ENCODE measurements around the gene METTL17. TPM values are rescaled to one million over a fixed set of nuclear protein-coding genes. Genes with fewer than 3 reads are reported as not detected.

The METTL17 gene
- total RNA-seq, 1 donor: 34.5 TPM

DNA sequence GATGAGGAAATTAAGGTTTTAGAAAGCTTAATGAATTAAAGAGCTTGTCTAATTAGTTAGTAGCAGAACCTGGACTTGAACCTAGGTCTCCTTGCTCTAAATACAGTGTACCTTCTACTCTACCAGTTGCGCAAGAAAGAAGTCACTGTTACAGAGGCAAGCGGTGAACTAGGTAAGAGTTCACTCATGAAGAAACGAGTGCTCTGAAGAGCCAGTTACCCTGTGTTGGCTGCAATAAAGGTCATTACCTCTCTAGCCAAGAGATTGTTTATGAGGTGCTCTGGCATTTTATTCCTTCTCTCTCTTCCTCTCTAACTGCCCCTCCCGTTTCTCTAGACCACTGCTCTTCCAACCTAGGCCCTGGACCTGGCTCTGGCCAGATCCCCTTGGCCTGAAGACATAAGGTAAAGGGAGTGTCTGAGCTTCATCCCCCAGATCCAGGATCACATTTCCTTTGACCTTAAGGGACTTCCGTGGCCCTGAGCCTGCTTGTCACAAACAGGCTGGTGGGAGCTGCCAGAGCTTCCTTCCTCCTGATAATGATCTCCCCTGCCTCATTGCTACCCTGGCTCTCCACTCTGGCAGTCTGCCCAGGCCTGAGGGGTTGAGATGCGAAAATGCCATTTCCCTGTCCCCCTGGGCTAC is 54.3 kb downstream of the METTL17 start:
- H3K4me3 ChIP-seq (ENCODE audit: low read depth, low read length): no peak overlapping the region
- no peak for DNase-seq (ENCODE audit: low read depth)
- TF ChIP-seq, protein P1, sequence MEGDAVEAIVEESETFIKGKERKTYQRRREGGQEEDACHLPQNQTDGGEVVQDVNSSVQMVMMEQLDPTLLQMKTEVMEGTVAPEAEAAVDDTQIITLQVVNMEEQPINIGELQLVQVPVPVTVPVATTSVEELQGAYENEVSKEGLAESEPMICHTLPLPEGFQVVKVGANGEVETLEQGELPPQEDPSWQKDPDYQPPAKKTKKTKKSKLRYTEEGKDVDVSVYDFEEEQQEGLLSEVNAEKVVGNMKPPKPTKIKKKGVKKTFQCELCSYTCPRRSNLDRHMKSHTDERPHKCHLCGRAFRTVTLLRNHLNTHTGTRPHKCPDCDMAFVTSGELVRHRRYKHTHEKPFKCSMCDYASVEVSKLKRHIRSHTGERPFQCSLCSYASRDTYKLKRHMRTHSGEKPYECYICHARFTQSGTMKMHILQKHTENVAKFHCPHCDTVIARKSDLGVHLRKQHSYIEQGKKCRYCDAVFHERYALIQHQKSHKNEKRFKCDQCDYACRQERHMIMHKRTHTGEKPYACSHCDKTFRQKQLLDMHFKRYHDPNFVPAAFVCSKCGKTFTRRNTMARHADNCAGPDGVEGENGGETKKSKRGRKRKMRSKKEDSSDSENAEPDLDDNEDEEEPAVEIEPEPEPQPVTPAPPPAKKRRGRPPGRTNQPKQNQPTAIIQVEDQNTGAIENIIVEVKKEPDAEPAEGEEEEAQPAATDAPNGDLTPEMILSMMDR (IDR thresholded peaks at IDR 0.05; ENCODE audit: insufficient read depth, low read depth, low read length): no peak

Small RNAs within 50 kb of the gene (small RNA-seq; reads per million reads assigned to genes)
- gene RN7SL189P: not detected

Other genes with a start within 250 kb of the METTL17 start
- gene EDDM3A, start 244.1 kb upstream of the METTL17 start, total RNA-seq: not detected in 2 replicates
- gene EDDM3B, start 221.6 kb upstream of the METTL17 start, total RNA-seq: not detected in 2 replicates
- gene RNASE6, start 208.7 kb upstream of the METTL17 start, total RNA-seq: not detected in 2 replicates
- not detected in 2 replicates for gene RNASE1, start 187.1 kb upstream of the METTL17 start, total RNA-seq
- gene RNASE3, start 98.6 kb upstream of the METTL17 start, total RNA-seq: not detected in 2 replicates
- not detected in 2 replicates for gene RNASE2, start 34.5 kb upstream of the METTL17 start, total RNA-seq
- not detected in 2 replicates for gene SLC39A2, start 9.3 kb downstream of the METTL17 start, total RNA-seq
- 1.3 TPM in 1 of 2 replicates, not detected in the other for gene NDRG2, start 35.1 kb downstream of the METTL17 start, total RNA-seq
- not detected in 2 replicates for gene TPPP2, start 40.2 kb downstream of the METTL17 start, total RNA-seq
- not detected in 2 replicates for gene RNASE13, start 44.8 kb downstream of the METTL17 start, total RNA-seq
- not detected in 2 replicates for gene RNASE7, start 52.4 kb downstream of the METTL17 start, total RNA-seq
- not detected in 2 replicates for gene RNASE8, start 67.8 kb downstream of the METTL17 start, total RNA-seq
- 39.6 and 45.3 TPM in 2 replicates for gene ARHGEF40, start 80.3 kb downstream of the METTL17 start, total RNA-seq
- 1.7 and 2.6 TPM in 2 replicates for gene ZNF219, start 108.7 kb downstream of the METTL17 start, total RNA-seq
- 0.64 TPM in 1 of 2 replicates, not detected in the other for gene TMEM253, start 111.1 kb downstream of the METTL17 start, total RNA-seq
- gene OR5AU1, start 166.1 kb downstream of the METTL17 start, total RNA-seq: under 0.01 TPM in 1 of 2 replicates, not detected in the other

All from fibroblast of villous mesenchyme (primary cell).